GM21619 (cell line): ENCODE data around the gene ACOX3.
"Not testable (repeated sequence)": the region's sequence is repeated elsewhere in the genome, so short reads cannot be mapped to it uniquely, and the experiment has no call there.

Source experiments
- ATAC-seq: cut with Tn5 transposase; IDR thresholded peaks from one replicate; pipeline ENCODE4 v1.9.1; 2021; ENCODE audit not compliant: unreplicated experiment

ACOX3 gene

GRCh38 chr4:8342651-8343261, 97.8 kb downstream of the ACOX3 start:
- ATAC-seq: no peak

DNA sequence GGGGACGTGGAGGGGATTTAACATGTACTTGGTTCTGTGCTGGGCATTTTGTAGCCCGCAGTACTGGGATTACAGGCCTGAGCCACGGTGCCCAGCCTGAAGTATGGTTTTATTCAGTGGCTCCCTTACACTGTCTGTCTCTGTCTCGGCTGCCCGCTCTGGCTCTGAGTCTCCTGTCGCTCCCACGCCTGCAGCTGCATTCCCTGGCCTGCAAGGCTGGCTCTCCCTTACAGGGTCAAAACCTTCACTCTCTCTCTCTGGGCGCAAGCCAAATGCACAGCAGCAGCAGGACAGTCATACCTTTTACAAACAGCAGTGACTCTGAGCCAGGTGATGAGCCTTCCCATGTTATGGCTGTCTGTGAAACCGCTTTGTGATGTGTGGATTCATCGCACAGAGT, 98.8 kb downstream of the ACOX3 start:
- ATAC-seq: no peak

DNA sequence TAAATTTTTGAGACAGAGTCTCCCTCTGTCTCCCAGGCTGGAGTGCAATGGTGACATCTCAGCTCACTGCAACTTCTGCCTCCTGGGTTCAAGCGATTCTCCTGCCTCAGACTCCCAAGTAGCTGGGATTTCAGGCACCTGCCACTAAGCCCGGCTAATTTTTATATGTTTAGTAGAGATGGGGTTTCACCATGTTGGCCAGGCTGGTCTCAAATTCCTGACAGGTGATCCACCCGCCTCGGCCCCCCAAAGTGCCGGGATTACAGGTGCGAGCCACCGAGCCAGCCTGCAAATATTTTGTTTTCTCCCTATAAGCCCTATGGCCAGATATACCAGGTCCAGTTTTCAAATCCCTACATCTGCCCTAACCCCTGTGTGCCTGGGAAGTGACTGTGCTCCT, 99.2 kb downstream of the ACOX3 start:
- ATAC-seq: not testable (repeated sequence)

- no peak for ATAC-seq
Observed at GRCh38 chr4:8340781-8341241, 99.7 kb downstream of the ACOX3 start.

DNA sequence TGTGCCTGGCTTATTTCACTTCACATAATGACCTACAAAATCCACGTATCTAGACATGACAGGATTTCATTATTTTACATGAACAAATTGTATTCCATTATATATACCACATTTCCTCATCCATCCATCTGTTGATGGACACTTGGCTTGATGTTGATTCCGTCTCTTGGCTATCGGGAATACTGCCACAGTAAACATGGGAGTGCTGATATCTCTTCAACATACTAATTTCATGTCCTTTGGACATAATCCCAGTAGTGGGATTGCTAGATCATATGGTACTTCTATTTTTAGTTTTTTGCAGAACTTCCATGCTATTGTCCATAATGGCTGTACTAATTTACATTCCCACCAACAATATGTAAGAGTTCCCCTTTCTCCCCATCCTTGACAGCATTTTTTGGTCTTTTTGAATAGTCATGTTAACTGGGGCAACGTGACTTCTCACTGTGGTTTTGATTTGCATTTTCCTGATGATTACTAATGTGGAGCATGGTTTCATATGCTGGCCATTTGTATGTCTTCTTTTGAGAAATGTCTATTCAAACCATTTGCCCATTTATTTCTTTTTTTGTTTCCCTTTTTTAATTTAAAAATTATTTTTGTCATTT, 102.1 kb downstream of the ACOX3 start:
- ATAC-seq: no peak

DNA sequence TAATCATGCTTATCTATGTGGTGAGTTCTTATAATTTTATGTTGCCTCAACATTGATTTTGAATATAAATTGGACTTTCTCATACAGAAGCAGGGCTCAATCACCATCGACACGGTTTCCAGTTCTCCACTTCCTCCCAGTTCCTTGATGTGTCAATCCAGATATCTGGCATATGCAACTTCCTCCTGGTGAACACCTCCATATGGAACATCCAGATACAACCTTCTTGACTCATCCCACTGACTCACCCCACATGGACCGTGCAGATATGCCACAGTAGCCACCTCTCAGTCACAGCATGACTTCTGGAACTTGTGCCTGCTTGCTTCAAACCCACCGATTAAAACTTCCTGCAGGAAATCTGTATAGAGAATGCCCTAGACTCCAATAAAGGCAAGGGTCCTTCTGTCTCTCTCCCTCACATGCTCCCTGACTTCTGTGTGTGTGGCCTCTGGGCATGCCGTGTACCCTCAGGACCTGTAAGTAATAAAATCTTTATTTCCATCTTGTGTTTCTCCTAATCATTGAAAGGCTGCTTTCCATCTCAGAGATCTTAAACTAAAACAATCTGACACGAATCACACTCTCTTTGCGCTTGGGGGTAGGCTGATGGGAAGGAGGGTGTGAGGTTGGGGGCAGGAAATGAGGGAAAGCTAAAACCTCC, 104.0 kb downstream of the ACOX3 start:
- ATAC-seq: no peak

DNA sequence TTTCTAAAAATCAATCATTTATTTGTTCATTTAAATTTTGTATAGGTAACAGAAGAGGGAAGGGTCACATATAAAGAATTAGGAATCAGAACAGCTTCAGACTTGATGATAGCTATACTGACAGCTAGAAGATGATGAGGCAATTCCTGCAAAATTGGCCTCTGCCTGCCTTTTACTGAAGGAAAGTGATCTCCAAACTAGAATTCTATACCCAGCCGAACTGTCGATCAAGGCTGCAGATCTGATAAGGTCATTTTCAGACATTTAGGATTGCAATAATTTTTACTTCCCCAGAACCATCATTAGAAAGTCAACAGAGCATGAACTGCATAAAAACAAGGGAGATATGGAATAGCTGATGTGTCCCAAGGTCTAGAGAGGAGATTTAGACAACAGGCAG, 104.7 kb downstream of the ACOX3 start:
- no peak for ATAC-seq

DNA sequence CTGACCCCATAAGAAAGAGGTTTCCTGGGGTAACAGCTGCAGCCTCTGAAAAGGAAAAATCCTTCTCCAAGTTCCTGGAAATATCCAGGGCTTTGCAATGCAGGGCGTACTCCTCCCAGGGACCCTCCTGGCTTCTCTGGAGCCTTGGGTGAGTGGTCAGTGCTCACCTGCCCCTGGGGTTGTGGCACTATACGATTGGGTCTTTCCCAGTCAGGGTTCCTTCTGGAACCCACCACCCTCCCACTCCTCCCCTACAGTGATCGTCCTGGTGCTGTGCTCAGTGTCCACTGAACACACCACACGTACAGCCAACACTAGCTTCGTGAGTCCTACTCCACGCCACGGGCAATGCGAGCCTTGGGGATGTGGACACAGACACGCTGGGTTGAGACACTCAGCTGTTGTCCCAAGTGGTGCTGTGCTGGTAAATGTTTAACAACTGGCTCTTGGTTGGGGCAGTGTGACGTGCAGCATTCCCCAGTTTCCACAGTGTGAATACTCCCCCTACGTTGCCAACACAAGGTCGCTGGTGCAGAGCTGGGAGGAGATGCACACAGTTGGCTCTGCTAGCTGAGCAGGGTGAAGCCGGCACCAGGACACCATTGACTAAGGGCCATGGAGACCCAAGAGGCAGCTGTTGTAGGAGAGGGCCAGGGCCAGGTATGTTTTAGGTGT, 105.6 kb downstream of the ACOX3 start:
- ATAC-seq: no peak

GRCh38 chr4:8333726-8334460, 106.6 kb downstream of the ACOX3 start:
- no peak for ATAC-seq

DNA sequence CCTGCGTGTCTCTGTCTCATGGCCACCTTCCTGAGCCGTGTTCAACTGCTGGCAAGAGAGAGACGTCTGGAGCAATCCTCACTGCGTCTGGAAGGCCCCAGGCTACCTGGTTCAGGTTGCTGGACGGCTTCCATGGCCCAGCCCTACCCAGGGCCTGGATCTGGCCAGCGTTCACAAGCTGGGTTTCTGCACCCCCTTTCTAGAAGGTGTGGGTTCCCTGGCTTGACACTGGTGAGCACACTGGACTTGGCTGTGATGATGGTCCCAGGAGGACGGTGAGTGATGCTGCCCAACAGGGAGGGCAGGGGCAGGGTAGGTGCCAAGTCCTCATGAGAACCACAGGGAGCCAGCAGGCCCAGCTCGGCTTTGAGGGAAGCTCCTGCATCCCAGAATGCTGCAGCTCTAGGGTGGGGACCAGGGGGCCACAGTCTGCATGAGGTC, 107.6 kb downstream of the ACOX3 start:
- ATAC-seq: no peak

DNA sequence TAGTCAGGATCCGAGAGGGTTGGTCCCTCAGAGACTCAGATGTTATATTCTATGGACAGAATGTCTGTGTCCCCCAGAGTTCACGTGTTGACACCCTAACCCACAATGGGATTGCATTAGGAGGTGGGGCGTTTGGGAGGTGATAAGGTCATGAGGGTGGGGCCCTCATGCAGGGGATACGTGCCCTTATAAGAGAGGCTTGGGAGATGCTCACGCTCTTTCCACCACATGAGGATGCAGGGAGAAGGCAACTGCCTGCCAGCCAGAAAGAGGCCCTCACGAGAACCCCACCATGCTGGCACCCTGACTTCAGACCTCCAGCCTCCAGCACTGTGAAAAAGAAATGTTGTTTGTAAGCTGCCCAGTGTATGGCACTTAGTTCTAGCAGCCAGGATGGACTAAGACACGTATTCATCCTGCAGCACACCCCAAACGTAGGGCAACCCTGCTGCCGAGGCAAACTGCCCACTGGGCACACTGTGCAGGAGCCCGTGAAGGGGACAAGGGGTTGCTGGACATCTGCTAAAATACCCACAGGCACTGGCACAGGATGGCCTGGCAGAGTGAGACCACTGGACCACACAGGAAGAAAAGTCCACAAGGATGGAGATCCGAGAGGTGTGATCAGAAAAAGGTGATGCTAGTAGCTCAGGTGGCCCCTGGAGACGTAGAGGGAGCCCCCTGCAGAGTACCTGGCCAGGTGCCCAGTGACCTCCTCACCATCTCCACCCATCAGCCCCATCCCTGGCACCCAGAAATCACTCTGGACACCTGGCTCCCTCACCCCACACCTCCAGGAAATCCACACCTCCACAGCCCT, 108.3 kb downstream of the ACOX3 start:
- no peak for ATAC-seq

GRCh38 chr4:8331575-8331955, 109.0 kb downstream of the ACOX3 start:
- ATAC-seq: no peak

DNA sequence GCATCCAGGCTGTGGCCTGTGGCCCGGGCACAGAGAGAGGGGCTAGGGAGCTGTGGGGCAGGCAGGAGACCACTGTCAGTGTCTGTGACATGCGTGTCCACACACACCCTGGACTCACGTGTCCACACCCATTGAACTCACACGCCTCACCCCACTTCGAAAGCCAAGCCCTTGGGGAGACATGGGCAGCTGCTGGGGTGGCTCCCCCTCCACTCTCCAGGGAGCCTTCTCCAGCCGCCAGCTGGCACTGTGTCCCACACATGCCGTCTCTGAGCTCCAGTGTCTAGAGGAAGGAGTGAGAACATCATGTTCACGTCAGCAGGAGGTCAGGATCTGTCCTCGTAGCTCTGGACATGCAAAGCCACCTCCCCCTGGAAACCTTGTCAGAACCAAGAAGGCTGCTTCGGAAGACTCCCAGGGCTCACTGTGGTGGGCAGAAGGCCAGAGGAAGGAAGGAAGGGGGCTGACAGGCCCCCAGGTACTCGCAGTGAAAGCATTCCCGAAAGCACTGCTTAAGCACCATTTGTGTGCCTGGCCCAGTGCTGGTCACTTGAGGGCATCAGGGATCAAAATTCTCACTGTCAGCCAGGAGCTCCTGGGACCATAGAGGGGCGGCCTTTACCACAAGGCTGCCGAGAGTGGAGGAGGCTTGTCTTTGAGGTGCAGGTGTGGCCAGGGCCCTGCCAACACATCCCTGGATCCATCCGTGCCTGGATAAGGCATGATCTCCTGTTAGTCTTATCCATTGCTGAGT, 109.5 kb downstream of the ACOX3 start:
- no peak for ATAC-seq

DNA sequence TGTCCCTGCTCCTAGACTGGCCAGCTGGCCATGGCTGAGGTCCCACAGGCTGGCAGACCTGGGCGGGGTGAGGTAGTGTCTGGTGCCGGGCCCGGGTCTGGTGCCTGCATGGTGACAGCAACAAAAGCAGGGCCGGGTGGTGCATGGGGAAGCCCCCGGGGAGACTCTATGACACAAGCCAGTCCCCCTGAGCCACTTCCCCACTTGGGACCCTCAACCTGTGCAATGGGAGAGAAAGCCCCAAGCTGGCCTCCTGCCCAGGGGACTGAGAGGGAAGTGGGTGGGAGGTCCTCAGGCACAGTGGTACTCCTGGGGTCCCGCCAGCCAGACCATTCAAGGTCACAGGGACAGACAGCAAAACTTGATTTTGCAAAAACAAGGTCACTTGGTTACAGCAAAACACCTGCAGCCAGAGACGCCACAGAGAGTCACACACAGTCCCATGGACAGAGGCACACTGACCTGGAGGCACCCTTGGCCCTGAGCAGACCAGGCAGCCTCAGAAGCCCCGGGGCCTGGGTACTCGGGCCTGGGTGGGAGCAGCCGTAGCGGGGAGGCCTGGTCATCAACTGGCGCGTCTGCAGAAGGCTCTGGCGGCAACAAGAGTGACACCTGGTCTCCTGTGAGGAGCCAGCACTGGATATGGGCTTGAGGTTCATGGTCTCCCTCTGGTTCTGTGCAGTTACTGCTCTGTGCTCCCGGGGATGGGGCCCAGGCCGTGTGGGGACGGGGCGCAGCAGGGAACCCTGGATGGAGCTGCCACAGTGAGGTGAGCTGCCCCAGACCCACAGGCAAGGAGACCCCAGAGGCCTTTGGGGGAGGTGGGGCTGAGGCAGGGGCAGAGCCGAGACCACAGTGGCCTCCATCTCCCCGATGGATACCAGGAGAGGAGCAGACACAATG, 110.4 kb downstream of the ACOX3 start:
- ATAC-seq: no peak

DNA sequence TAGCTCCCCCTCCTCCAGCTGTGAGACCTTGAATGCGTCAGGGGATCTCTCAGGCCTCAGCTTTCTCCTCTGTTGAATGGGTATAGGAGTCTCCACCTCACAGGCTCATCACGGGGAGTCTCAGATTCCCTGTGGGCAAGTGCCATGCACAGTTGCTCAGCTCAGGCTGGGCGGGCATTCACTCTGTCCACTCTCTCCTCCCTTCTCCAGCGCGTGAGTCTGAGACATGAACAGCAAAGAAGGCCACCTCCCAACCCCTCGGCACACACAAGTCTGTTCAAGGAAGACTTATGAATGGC, 111.0 kb downstream of the ACOX3 start:
- ATAC-seq: no peak

DNA sequence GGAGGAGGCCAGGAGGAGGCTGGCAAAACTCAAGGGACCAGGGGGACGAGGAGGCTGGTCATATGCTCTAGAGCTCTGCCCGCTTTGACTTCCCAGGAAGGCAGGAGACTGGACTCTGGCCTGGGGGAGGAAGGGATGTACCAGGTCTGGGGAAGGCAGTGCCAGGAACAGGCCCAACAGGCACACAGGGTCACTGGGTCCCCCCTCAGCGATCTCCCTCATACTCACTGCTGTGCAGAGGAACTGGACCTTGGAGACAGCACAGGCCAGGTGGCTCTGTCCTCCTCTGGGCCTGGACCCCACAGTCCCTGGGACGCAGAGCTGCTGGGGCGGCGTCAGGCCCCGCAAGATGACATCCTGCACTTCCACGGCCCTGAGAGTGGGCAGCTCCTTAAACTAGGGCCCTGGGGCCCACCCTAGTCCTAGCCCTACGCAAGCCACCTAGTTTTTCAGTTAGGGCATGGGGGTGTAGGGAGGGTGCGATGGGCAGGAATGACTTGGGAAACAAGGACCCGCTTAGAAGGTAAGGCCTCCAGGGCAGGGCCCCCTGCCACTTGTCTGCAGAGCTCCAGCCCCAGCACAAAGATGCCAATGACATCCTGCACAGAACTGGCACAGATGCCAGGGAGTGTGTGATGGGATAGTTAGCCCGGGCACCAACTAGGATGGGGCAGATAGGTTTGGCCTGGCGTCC, 111.5 kb downstream of the ACOX3 start:
- ATAC-seq: no peak

DNA sequence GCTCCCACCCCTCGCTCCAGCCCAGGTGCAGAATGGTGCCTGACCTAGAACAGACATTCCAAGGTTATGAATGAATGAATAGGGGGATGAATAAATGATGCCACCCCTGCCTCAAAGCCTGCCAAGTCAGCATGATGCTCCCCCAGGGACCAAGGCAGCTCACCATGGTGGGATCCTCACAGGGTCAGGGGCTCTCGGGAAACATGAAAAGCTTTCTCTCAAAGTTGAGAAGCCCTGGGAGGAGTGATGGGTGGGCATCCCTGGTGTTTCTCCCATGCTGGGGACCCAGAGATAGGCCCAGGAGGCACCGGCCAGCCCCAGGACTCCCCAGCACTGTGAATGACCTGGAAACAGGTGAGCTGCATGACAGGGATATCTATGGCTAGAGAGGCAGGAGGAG, 112.1 kb downstream of the ACOX3 start:
- no peak for ATAC-seq

- no peak for ATAC-seq
Observed at GRCh38 chr4:8326206-8326605, 114.3 kb downstream of the ACOX3 start.
